Measurements from ENCODE around the gene NT5C1B.

The NT5C1B gene

DNA sequence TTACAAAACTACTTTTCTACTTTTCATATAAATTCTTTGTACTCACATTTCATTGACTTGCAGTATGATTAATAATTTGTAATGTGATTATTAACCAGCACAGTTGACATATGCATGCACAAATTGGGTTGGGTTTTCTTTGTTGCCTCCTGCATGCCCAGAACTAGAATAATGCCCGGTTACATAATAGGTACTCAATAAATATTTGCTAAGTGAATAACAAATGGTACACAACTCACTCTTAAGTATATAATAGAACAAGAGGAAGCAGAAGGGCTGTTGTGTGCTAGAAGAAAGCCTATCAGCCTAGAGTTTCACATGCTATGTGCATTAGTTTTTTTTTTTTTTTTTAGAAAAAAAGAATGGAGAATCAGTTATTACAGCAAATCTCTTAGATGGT lies 38.2 kb downstream of the NT5C1B start:
- no peak for DNase-seq (ENCODE audit: low spot score)

DNA sequence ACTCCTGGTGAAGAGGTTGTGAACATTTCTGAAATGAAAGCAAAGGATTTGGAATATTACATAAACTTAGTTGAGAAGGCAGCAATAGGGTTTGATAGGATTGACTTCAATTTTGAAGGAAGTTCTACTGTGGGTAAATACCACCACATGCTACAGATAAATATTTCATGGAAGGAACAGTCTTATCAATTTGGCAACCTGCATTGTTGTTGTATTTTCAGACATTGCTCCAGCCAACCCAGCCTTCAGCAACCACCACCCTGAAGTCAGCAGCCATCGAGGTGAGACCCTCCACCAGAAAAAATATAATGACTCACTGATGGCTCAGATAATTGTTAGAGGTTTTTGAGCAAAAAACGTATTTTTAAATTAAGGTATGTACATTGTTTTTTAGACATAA lies 38.9 kb downstream of the NT5C1B start:
- no peak for DNase-seq (ENCODE audit: low spot score)

DNA sequence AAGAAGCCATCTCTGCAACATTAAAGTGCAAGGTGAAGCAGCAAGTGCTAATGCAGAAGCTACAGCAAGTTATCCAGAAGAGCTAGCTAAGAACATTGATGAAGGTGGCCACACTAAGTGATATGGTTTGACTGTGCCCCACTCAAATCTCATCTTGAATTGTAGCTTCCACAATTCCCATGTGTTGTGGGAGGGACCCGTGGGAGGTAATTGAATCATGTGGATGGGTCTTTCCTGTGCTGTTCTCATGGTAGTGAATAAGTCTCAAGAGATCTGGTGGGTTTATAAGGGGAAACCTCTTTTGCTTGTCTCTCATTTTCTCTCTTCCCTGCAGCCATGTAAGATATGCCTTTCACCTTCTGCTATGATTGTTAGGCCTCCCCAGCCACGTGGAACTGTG lies 40.3 kb downstream of the NT5C1B start:
- DNase-seq (ENCODE audit: low spot score), result no peak

DNA sequence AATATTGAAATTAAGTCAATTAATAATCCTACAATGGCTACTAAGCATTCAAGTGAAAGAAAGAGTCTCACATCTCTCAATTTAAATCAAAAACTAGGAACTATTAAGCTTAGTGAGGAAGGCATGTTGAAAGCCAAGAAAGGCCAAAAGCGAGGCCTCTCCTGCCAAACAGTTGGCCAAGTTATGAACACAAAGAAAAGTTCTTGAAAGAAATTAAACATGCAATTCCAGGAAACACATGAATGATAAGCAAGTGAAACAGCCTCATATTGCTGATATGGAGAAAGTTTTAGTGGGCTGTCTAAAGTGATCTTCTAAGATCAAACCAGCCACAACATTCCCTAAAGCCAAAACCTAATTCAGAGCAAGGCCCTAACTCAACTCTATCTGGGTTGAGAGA lies 40.7 kb downstream of the NT5C1B start:
- no peak for DNase-seq (ENCODE audit: low spot score)

DNA sequence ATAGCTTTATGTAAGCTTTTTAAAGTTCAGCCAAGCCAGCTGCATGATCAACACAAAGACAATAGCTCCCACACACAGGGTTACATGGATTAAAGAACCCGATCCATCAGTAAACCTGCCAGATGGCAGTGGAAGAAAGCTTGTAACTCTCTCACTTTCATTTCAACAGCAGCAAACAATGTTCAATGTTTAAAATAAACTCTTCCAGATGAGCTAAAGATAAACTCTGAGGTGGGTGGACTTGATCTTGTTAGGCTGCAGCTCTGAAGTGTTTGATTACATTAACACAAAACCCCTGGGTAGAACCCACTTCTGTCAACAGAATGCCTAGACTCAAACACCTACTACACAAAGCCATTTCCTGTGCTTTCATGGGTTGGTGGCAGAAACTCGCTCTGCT lies 42.8 kb downstream of the NT5C1B start:
- DNase-seq (ENCODE audit: low spot score), result no peak

DNA sequence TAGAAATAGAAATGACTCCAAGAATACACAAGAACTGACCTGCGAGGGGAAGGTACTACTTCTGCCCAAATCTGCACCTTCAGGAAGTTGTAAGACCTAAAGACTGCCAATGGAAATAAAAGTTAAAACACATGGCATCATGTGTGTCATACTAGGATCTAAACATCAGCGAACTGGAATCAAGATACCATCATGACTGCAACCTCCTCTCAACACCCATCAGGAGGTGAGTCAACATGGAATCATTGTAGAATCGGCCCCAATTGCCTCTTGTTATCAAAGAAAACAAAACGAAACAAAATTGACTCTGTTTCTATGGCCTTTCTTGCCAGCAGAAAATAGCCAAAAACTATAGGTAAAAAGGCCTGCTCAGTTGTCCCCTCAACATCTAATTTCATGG lies 44.0 kb downstream of the NT5C1B start:
- DNase-seq (ENCODE audit: low spot score), result no peak

DNA sequence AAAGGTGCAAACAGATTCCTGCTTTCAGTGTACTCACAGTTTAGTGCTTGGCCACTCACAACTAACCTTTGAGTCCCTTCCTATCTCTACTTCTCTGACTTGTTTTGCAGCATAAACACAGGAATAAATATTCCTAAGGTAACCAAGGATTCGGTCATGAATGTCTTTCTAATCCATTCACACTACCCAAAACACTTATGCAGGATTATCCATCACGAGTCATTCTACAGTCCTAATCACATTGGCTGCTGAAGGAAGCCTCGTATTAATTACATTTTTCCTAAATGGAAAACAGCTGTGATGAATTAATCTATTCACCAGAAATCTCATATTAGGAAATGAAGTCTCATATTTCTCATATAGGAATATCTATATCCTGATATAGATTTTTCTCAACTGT lies 45.2 kb downstream of the NT5C1B start:
- DNase-seq (ENCODE audit: low spot score), result no peak

DNA sequence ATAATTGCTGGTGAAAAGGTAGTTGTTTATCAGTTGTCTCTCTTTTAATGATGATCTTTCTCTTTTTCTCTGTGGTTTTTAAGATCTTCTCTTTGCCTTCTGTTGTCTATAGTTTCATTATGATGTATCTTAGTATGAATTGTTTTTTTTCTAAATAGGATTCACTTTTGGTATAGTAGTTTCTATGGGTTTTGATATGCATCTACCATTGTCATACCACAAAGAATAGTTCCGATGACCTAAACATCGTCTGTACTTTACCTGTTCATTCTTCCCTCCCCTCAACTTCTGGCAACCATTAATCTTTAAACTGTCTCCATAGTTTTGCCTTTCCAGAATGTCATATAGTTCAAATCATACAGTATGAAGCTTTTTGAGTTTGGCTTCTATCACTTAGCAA lies 48.5 kb downstream of the NT5C1B start:
- DNase-seq (ENCODE audit: low spot score), result no peak

DNA sequence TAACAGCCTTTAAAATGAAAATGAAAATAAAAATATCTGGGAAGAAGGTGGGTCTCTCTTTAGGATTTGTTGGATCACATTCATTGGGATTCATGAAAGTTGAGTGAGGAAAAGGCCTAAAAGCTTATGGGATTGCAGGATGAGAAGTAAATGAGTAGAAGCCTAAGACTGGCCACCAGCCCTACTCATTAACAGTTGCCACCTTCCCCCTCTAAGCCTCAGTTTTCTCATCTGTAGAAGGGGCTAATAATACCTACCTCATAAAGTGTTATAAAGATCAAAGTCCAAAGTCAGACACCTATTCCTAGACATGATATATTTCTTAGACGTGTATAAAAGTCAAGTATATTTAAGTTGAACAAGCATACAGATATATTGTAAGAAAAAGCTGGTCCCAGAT lies 52.7 kb downstream of the NT5C1B start:
- DNase-seq (ENCODE audit: low spot score), result no peak

DNA sequence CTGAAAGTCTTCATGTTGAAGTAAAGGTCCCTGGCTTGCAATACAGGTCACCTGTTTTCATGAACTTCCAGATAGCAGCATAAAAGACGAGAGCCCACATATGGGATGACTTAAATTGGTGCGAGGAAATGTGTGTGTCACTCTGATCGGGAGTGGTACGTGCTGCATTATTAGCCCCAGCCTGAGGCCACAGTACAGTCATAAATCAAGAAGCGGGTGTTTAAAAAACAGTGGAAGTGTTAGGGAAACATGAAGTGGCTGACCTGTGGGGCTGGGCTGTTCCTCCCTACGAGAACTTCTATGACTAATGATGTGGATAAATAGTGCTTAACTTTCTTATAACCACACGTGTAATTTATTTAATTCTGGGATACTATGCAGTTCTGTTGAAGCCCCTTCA lies 53.3 kb downstream of the NT5C1B start:
- DNase-seq (ENCODE audit: low spot score), result no peak

DNA sequence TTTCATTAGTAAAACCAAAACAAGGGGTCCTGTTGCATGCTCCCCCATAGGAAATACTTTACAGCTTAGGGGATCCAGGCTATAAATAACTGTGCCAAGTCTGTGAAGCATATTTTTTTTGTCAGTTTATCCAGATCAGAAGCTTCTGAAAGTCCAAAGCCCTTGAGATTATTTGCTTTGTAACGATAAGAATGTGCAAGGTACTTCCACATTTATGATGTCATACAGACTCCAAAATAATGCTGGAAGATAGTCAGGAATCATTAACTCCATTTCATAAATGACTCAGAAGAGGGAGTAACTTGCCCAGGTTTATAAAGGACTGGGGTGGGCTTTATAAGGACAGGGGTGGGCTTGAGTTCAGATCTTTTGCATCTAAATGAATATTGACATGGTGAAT lies 58.2 kb downstream of the NT5C1B start:
- DNase-seq (ENCODE audit: low spot score), result no peak

DNA sequence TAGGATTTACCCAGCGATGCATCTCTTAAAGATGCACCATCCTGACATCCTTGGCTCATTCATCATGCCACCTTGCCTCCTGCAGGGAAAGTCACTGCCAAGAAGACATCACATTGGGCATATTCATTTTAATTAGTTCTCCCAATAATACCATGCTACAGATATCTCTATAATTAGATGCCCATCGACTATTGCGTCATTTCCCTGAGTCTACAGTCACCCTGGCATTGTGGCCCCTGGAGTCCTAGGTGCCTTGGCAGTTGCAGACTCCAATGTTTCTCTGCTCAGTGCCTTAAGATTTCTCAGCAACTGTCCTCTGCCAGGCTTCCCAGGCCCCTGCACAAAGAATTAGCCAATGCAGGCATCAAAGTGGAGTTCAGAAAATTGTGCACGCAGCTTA lies 61.5 kb downstream of the NT5C1B start:
- no peak for DNase-seq (ENCODE audit: low spot score)

DNA sequence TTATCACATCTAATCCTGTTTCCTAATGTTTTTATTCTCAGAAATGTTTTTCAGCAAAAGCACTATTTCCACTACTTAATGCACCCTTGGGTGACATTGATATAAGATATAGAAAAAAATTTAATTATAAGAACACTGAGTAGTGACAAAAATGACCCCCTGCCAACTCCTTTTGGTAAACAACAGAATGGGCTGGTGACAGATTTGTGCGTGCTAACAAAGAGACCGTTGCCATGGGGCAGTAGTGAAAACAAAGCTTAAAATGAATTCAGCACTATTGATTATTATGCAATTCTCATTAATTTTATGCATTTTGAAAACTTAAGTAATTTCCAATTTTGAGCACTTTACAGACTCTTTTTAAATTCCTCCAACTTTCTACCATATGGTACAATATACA lies 62.0 kb downstream of the NT5C1B start:
- no peak for DNase-seq (ENCODE audit: low spot score)

DNA sequence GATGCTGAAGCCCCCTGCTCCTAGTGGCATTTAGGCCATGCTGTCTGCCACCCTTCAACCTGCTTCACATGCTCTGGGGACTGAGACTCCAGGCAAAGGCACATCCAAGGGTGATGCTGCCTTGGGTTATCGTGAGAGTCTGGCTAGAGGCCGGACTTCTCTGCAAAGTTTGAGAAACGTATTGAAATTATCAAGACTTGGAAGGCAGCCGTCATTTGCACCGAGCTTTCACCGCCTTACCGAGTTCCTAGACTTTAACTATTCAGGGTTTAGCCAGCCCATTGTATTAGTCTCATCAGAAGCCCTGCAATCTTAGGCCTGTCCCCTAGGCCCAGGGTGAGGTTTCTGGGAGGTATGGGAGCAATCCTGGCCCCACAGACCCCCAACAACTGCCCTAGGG lies 62.9 kb downstream of the NT5C1B start:
- DNase-seq (ENCODE audit: low spot score), result no peak

DNA sequence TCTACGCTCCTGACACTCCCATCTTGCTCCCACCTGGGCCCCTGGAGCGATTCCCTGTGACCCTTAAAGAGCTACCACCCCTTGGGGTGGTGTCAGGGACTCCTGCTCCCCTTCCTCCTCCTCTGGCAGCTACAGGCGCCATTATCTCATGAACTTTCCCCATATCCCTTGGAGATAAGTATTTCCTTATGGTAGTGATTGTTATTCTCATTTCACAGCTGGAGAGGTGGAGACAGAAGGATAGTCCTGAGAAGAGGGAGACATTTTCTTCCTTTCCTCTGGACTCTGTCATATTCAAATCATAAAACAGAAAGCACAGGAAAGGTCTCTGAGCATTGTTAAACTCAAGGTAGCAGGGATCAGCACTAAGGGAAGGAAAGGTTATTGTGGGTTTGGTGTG lies 63.5 kb downstream of the NT5C1B start:
- DNase-seq (ENCODE audit: low spot score), result no peak

DNA sequence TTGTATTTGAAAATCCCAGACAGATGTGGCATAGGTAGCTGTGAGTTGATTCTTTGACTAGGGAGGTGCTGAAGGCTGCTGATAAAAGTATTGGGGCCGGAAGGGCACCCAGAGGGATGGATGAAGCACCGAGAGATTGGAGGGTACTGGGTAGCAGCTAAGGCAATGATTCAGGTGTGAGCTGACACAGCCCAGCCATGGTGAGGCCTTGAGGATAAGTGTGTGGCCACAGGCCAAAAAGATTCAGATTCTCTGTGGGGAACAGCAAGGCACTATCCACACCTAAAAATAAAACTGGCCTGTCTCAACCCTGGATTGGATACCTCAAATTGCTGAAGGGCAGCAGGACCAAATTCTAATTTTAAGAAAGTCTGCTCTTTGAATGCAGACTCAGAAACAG lies 64.1 kb downstream of the NT5C1B start:
- DNase-seq (ENCODE audit: low spot score), result no peak

DNA sequence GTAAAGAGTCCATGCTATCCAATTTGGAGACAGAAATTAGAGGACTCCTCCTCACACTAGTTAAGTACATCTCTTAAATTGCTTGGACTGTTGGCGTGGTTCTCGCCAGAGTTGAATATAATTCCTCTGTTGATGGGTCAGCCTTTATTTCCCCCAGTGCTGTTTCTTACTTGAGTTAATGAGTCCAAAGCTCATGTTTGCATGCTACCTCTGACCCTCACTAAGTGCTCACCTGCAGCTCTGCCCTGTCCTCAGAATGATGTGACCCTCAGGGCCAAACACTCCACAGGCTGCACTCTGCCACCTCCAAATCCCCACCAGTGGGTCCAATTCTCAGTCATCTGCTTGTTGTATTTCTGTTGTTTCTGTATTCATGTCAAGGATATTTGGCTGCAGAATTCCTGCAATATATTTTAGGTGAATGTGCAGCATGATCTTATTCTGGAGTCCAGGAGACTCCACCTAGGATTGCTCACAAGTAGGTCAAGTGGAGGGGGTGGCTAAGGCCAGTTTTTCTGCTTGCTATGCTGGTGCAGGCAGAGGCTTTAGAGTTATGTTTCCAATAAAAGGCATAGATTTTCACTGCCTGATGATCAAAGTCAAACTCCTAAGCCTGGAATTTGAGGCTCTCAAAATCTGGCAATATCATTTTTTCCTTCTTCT lies 66.8 kb downstream of the NT5C1B start:
- DNase-seq (ENCODE audit: low spot score), result no peak

DNA sequence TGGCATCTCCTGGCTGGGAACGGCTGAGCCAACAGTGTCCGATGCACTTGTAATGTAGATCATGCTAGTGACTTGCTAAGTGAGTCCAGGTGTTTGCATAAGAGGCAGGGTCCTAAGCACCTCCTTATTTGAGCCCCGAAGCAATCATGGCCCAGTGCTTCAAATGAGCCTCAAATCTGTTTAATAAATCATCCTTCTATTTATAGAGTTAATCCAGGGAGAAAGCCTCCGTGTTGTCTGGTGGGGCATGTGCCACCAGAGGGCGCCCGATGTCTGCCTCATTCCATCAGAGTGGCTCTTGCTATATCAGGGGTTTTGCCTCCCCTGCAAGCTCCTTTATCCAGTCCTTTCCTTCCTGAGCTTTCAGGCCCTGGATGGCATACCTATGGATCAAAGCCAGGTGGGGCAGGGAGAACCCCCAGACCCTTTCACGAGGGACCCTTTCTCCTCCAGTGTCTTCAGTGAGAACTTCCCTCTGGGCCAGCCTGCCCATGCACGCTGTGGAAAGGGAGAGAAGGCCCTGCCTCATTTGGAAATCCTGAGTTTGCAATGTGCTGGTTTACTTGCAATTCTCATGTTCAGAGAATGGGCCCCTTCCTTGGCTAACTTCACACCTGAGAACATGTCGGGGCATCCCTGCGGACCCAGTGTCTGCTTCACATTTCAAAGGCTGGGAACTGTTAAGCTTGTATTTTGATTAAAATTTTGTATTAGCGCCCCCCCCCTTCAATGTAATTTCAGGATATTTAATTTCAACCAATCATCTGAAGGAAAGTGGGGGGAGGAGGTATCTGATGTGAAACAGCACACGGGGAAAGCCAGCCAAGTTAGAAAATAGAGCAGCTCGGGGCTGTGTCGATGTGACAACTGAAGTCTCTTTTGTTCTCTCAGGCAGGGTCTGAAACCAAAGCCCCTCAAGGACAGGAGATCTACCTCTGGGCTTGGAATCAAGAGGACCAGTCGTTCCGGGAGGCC lies 68.6 kb downstream of the NT5C1B start:
- DNase-seq (ENCODE audit: low spot score), result peak; percentile 94

DNA sequence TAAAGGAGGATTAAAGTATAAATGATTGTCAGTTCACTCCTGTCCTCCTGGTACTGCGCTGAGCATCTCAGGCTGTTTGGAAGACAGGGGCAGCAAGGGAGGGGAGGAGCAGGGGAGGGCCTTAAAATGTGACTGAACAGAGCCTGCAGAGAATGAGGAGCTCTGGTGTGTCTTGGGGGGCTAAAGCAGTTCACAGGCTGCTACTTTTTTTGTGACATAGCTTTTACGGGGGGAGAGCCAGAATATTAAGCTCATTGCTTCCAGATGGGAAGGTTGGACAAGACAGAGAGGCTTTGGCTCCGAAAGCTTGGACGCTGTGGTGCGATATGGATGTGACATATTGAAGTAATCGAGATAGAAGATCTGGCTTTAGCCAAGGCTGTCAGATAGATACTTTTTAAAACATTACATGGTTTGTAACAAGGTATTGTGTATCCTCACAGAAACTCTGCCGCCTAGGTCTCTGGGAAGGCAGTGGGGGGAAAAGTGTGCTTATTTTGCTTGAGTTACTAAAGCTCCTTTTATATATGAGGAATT lies 69.4 kb downstream of the NT5C1B start:
- DNase-seq (ENCODE audit: low spot score), result peak; percentile 80

DNA sequence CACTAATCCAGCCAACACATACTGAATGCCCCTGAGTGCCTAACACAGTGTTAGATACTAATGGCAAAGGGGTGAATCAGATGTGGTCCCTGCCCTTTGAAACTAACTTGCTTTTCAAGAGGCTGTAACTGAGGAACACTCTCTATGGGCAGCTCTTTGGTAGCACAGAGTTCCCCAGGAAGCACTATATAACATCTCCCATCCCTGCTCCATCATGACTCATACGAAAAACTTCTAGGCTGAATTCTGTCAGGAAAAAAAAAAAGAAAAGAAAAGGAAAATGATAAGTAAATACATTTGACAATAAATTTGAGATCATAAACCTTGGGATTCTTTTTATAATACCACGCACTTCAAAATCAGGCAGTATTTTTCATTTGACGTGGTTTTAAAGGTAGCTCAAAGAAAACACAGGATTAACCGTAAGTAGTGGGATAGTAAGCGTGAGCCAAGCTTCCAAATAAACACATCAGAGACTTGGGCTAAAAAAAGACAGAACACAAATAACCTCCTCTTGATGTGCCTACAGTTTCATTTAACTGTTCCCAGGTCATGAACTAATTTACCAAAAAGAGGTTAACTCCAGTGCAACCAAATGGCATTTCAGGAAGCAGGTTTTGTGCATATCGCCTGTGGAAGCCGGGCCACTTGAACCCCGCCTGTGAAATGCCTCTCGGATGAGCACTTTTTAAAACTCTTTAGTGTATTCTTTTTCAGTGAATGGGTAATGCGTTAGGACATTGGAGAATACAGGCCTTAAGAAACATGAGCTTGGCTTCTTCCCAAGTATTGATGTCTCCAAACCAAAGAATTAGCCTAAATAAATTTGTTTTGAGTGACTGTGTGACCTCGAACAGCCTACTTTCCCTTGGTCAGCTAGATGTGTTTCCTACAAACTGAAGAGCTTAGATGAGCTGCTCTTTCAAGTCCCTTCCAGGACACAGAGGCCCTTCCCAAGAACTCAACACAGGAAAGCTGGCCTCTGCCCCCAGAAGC lies 71.0 kb downstream of the NT5C1B start:
- DNase-seq (ENCODE audit: low spot score), result no peak

DNA sequence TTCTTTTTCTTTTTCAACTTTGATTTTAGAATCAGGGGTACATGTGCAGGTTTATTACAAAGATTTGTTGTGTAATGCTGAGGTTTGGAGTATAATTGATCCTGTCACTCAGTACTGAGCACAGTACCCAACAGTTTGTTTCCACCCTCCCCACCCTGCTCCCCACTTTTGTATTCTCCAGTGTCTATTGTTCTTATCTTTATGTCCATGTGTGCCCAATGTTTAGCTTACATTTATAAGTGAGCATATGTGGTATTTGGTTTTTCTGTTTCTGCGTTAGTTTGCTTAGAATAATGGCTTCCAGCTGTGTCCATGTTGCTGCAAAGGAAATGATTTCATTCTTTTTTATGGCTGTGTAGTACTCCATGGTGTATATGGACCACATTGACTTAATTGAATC lies 72.0 kb downstream of the NT5C1B start:
- no peak for DNase-seq (ENCODE audit: low spot score)

DNA sequence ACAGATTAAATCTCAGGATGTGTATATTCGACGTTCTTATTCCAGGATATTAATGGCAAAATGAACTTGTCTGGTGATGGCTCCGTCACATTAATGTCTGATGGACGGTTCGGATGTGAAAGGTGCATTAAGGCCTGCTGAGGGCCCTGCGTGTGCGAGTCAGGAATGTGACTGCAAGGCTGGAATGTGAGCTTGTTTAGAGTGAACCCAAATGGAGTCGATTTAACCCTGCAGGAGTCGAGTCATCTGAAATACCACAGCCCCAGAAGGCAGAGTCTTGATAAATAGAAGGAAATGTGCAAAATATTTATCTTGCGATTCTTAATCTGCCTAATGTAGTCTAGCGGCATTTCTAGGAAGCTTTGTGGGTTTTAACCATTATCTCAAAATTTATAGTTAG lies 73.3 kb downstream of the NT5C1B start:
- no peak for DNase-seq (ENCODE audit: low spot score)
